HEK293 (cell line): ENCODE results near the gene CYP51A1.

Experiments used
- CTCF ChIP-seq: fragments of 450-650 bp; formaldehyde crosslinking; IDR thresholded peaks from 2 replicates; pipeline ENCODE4 v1.5.1; 2016; ENCODE audit warnings: missing biosample characterization, missing genetic modification characterization
- GLIS2 ChIP-seq: fragments of 450-650 bp; formaldehyde crosslinking; IDR thresholded peaks from 2 replicates; pipeline ENCODE4 v1.5.1; 2016; ENCODE audit warnings: missing biosample characterization, missing genetic modification characterization
- PATZ1 ChIP-seq: fragments of 450-650 bp; formaldehyde crosslinking; IDR thresholded peaks from 2 replicates; pipeline ENCODE4 v1.5.1; 2016; ENCODE audit warnings: missing biosample characterization, missing genetic modification characterization
- PRDM2 ChIP-seq: fragments of 450-650 bp; formaldehyde crosslinking; IDR thresholded peaks from 2 replicates; pipeline ENCODE4 v1.5.1; 2016; ENCODE audit warnings: missing biosample characterization, missing genetic modification characterization, borderline replicate concordance
- ZEB2 ChIP-seq: fragments of 450-650 bp; formaldehyde crosslinking; IDR thresholded peaks from 2 replicates; pipeline ENCODE4 v1.5.1; 2016; ENCODE audit warnings: missing biosample characterization, missing genetic modification characterization
- ZNF140 ChIP-seq: fragments of 450-650 bp; formaldehyde crosslinking; IDR thresholded peaks from 2 replicates; pipeline ENCODE4 v1.5.1; 2016; ENCODE audit warnings: missing biosample characterization, missing genetic modification characterization
- ZNF341 ChIP-seq: fragments of 450-650 bp; formaldehyde crosslinking; IDR thresholded peaks from 2 replicates; pipeline ENCODE4; 2016; ENCODE audit warnings: low read depth, missing biosample characterization, missing genetic modification characterization
- ZNF585B ChIP-seq: fragments of 450-650 bp; formaldehyde crosslinking; IDR thresholded peaks from 2 replicates; pipeline ENCODE4 v1.5.1; 2016; ENCODE audit warnings: missing biosample characterization, missing genetic modification characterization

GRCh38 chr7:92072708-92073107 is 61.6 kb downstream of the CYP51A1 start:
- no peak for TF ChIP-seq ZNF585B (tag by site-specific recombination)
- no peak for TF ChIP-seq ZNF140 (tag by site-specific recombination)
- TF ChIP-seq CTCF (tag by site-specific recombination), result no peak
- no peak for TF ChIP-seq ZNF341 (tag by site-specific recombination)
- TF ChIP-seq GLIS2 (tag by site-specific recombination), result no peak
- TF ChIP-seq PATZ1 (tag by site-specific recombination), result no peak
- TF ChIP-seq ZEB2, result no peak
- TF ChIP-seq PRDM2 (tag by site-specific recombination), result no peak
